GM19438 (cell line): ENCODE results near the gene ADAMTS9.

ENCODE experiments used
- ATAC-seq: cut with Tn5 transposase; IDR thresholded peaks from one replicate; pipeline ENCODE4 v1.9.1; 2021; ENCODE audit warnings: low read depth; ENCODE audit not compliant: unreplicated experiment

Gene ADAMTS9

GRCh38 chr3:64685800-64686445 is 1.9 kb downstream of the ADAMTS9 start:
- ATAC-seq, result peak; percentile 72

- ATAC-seq, result peak; percentile 41
Measured at GRCh38 chr3:64685331-64685799, 2.4 kb downstream of the ADAMTS9 start.

GRCh38 chr3:64684715-64685261 is 3.0 kb downstream of the ADAMTS9 start:
- ATAC-seq, result no peak

- ATAC-seq, result no peak
Measured at GRCh38 chr3:64681827-64682226, 6.0 kb downstream of the ADAMTS9 start.

GRCh38 chr3:64681015-64681414 is 6.8 kb downstream of the ADAMTS9 start:
- no peak for ATAC-seq

GRCh38 chr3:64680334-64680733 is 7.5 kb downstream of the ADAMTS9 start:
- ATAC-seq, result no peak

- no peak for ATAC-seq
Measured at GRCh38 chr3:64677961-64678716, 9.7 kb downstream of the ADAMTS9 start.

GRCh38 chr3:64676831-64677230 is 11.0 kb downstream of the ADAMTS9 start:
- ATAC-seq, result no peak

GRCh38 chr3:64675687-64676247 is 12.0 kb downstream of the ADAMTS9 start:
- ATAC-seq, result no peak

- peak; percentile 62 for ATAC-seq
Measured at GRCh38 chr3:64674591-64675076, 13.2 kb downstream of the ADAMTS9 start.

- ATAC-seq, result no peak
Measured at GRCh38 chr3:64673159-64673715, 14.6 kb downstream of the ADAMTS9 start.

GRCh38 chr3:64668582-64669510 is 19.0 kb downstream of the ADAMTS9 start:
- ATAC-seq, result no peak

GRCh38 chr3:64667887-64668581 is 19.8 kb downstream of the ADAMTS9 start:
- ATAC-seq, result no peak

- no peak for ATAC-seq
Measured at GRCh38 chr3:64667138-64667537, 20.7 kb downstream of the ADAMTS9 start.

- no peak for ATAC-seq
Measured at GRCh38 chr3:64666171-64666588, 21.6 kb downstream of the ADAMTS9 start.

- ATAC-seq, result no peak
Measured at GRCh38 chr3:64664397-64664796, 23.4 kb downstream of the ADAMTS9 start.

- ATAC-seq, result no peak
Measured at GRCh38 chr3:64659617-64659978, 28.2 kb downstream of the ADAMTS9 start.

- no peak for ATAC-seq
Measured at GRCh38 chr3:64658001-64658400, 29.8 kb downstream of the ADAMTS9 start.

GRCh38 chr3:64656544-64656943 is 31.3 kb downstream of the ADAMTS9 start:
- no peak for ATAC-seq
